NT2/D1 (cell line): Measurements from ENCODE around the gene SNCAIP.

Source experiments
- YY1 ChIP-seq: IDR thresholded peaks from 2 replicates; pipeline ENCODE4 v1.6.1; 2011; ENCODE audit not compliant: insufficient read length, insufficient read depth
- ZNF274 ChIP-seq: IDR thresholded peaks from 2 replicates; pipeline ENCODE4 v1.6.1; 2011; ENCODE audit warnings: mild to moderate bottlenecking, low read depth, low read length

DNA sequence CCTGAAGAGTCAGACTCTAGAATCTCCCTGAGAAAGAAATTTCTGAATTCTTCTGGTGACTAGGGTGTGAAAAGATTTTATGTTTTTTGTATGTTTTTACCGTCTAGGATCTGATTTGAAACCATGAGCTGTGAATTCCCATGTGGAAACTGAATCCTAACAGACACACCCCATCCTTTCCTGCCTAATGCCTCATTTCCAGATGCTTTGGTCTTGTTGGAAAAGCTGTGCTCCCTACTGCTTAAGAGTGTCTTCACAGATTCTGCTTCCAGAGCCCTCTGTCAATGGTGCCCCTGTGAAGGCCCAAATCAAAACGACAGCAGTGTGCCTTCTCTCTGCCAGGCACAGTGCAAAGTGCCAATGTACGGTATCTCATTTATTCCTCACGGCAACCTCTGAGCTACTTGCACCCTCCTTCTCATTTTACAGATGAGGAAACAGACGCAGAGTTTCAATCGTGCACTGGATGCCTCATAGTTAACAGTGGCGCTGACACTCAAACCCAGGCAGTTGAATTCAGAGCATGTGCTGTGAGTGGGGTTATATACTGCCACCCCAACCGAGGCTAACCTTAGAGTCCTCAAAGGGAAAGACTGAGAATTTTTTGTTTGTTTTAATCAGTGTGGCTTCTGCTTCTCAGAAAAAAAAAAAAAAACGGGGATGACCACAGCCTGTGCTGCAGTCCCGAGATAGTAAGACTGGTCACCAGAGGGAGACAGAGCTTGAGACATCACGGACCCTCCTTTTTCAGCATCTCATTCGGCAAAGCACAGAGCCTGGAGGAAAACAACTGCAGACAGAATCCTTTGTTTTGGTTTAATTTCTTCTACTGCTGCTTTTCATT is 188.4 kb downstream of the SNCAIP start:
- TF ChIP-seq YY1, result no peak
- no peak for TF ChIP-seq ZNF274
